Memory B cell (primary cell): ENCODE data around the gene COMMD2.
A peak's percentile ranks its signal among the peaks of the same experiment; 100 is the strongest.

ENCODE experiments used
- ATAC-seq: fragments of 150-1000 bp; cut with Tn5 transposase; 2 replicates; pipeline ENCODE4 v1.10.0; 2021; ENCODE audit warnings: low read depth, mild to moderate bottlenecking, moderate library complexity
- DNase-seq, 2 donors: peaks; one replicate each; pipeline ENCODE4 v3.0.0; 2022; ENCODE audit warnings: low spot score in 2 of 2
- H3K27ac Mint-ChIP-seq: one replicate; pipeline ENCODE4 v1.8.0; 2022; ENCODE audit warnings: mild to moderate bottlenecking, moderate library complexity, mixed read lengths
- H3K27me3 Mint-ChIP-seq: one replicate; pipeline ENCODE4 v1.8.0; 2022; ENCODE audit warnings: mixed read lengths
- H3K36me3 Mint-ChIP-seq: one replicate; pipeline ENCODE4 v1.8.0; 2022; ENCODE audit warnings: mild to moderate bottlenecking, mixed read lengths
- H3K4me1 Mint-ChIP-seq: one replicate; pipeline ENCODE4 v1.8.0; 2022; ENCODE audit warnings: mixed read lengths
- H3K4me3 Mint-ChIP-seq: one replicate; pipeline ENCODE4 v1.8.0; 2022; ENCODE audit warnings: mild to moderate bottlenecking, moderate library complexity, mixed read lengths
- H3K9me3 Mint-ChIP-seq: one replicate; pipeline ENCODE4 v1.8.0; 2022; ENCODE audit warnings: mixed read lengths

Gene COMMD2

DNA sequence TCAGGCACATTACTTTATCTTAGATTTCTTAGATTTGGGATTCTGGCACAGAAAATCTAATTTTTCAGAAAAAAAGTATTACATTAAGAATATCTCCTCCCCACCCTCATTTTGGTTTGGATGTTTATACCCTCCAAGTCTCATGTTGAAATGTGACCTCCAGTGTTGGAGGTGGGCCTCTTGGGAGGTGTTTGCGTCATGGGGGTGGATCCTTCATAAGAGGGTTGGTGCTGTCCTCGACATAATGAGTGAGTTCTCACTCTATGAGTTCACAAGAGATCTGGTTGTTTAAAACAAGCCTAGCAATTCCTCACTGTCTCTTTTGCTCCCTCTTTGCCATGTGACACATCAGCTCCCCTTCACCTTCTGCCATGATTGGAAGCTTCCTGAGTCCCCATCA, 48.8 kb downstream of the COMMD2 start:
- Mint-ChIP-seq H3K27me3 (no peaks in the 10 kb centered on the region), H3K27ac (peak overlapping the region; percentile 57)

DNA sequence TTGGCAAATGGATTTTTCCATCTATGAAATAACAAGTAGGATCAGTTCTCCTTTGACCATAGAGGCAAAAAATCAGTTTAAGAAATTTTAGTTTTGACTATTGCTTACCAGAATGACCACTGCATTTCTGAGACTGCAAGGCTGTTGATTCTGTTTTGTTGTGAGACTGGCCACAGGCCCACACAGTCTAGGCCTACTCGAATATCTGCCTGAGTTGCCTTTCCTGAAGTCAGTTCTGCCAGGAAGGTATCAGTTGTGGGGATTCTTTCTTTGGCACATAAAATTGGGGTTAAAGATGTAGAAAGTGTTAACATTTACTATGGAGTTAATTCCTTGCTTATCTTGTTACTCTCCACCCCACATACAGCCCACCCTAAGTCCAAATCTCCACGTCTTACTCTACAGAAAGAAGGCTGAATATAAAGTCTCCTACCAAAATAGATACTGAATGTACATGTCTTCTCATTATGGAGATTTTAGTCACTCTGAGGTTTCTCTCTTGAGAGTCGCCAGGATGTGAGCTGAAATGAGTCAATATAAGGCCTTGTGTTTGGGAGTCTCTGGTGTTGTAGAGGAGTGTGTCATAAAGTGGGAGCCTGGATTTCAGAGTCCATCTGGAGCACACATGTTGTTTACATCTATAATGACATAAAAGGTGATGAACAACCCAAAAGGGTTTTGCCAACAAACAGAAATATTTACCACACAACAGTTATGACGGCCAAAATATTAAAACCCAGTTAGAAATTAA, 49.4 kb downstream of the COMMD2 start:
- Mint-ChIP-seq H3K4me3 (no peak overlapping the region), H3K4me1 (peaks cover 5% of the 10 kb centered on the region), H3K27me3 (no peaks in the 10 kb centered on the region), H3K9me3 (peaks cover 5% of the 10 kb centered on the region), H3K27ac (peak overlapping the region; percentile 57), H3K36me3 (peaks cover 3% of the 10 kb centered on the region)
- no peak for DNase-seq
- ATAC-seq = no peak

More for the DNA sequence above, 48.8 kb downstream of the COMMD2 start:
- peaks cover 5% of the 10 kb centered on the region for H3K4me1 Mint-ChIP-seq
- peaks cover 2% of the 10 kb centered on the region for H3K9me3 Mint-ChIP-seq
- no peak for DNase-seq
- ATAC-seq = no peak
- H3K36me3 Mint-ChIP-seq = peaks cover 3% of the 10 kb centered on the region
- H3K4me3 Mint-ChIP-seq = no peak overlapping the region

DNA sequence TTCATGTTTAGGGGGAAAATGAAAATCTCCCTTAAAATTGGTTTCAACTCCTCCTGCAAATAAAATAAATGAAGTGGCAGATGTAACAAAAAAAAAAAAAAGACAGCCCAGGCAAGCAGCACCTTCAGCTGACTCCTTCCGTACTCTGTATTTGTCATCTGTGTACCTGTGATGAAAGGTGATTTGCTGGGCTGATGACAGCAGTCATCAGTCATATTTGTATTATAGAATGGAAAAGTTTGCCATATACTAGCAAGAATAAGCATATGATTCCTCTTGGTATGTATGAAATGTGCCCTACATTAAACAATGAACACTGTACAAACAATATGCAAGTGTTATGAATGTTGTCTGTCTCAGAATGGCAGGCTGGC, 50.3 kb downstream of the COMMD2 start:
- no peak for ATAC-seq
- peaks cover 5% of the 10 kb centered on the region for H3K4me1 Mint-ChIP-seq
- peak overlapping the region; percentile 55 for H3K4me3 Mint-ChIP-seq
- no peak for DNase-seq
- peaks cover 11% of the 10 kb centered on the region for H3K9me3 Mint-ChIP-seq
- no peaks in the 10 kb centered on the region for H3K27me3 Mint-ChIP-seq
- peak overlapping the region; percentile 73 for H3K27ac Mint-ChIP-seq
- H3K36me3 Mint-ChIP-seq = peaks cover 6% of the 10 kb centered on the region

DNA sequence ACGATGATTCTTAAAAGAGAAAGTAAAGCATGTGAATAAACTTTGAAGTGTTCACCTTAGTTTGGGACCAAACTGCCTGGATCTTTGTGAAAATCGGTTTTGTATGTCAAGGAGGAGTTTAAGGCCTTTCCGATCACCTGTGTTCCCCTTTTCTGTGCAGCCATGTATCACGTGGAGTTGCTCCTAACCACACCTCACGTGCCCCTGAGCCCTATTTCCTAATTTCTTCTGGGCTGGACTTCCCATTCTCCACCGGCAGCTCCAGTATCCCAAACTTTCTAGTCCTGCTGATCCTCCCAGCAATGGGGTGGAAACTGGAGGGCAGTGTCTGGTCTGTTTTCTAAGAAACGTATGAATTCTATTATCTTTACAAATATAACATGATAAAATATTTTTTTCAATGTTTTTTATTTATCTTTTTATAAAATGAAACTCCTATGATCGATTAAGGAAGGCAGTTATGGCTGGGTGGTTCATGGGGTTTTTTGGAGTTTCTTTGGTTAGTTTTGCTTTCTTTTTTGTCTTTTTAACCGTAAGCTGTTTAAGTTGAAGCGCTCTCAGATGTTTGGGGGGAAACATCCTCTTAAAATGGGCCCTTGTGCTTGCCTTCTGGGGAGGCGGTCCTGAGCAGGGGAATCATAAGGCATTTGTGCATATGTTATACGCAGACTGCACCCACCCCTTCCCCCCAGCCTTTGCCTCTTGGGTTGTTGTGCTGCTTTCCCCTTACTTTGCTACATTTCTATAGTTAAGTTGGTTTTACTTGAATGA, 50.9 kb downstream of the COMMD2 start:
- peaks cover 15% of the 10 kb centered on the region for H3K9me3 Mint-ChIP-seq
- peaks cover 6% of the 10 kb centered on the region for H3K36me3 Mint-ChIP-seq
- H3K27me3 Mint-ChIP-seq = no peaks in the 10 kb centered on the region
- ATAC-seq = peak; percentile 79
- H3K27ac Mint-ChIP-seq = peak overlapping the region; percentile 73
- peak overlapping the region; percentile 55 for H3K4me3 Mint-ChIP-seq
- no peak for DNase-seq
- H3K4me1 Mint-ChIP-seq = peaks cover 5% of the 10 kb centered on the region
